ENCODE data around the gene CMYA5. TPM values are rescaled to one million over a fixed set of nuclear protein-coding genes. Genes with fewer than 3 reads are reported as not detected.

CMYA5 gene
- total RNA-seq, 1 experiment from 2014 or later: 0.81 TPM

- intact Hi-C loops (cut with micrococcal nuclease; ENCODE audit: unreplicated experiment): no loop called here
- no TSS peak for BruUV-seq (replicated peaks)
- Histone ChIP-seq H3K27ac (no peak overlapping the region), H3F3A (ENCODE audit: insufficient read depth, low read depth) (no peaks in the 10 kb centered on the region; the same call in 1 of the 2 replicates), H3K27me3 (ENCODE audit: insufficient read depth, low read depth) (peaks cover 26% of the 10 kb centered on the region; the same call in 1 of the 2 replicates), H3K9me2 (ENCODE audit: insufficient read depth) (no peaks in the 10 kb centered on the region), H3K36me3 (ENCODE audit: low read depth) (no peaks in the 10 kb centered on the region), H3K79me2 (ENCODE audit: low read depth) (no peaks in the 10 kb centered on the region), H2AFZ (no peak overlapping the region), H3K4me1 (replicated peaks; ENCODE audit: insufficient read depth) (no peaks in the 10 kb centered on the region), H4K20me1 (ENCODE audit: insufficient read depth) (no peaks in the 10 kb centered on the region), H3K9me3 (ENCODE audit: insufficient read depth, low read depth) (no peaks in the 10 kb centered on the region), H3K4me2 (no peak overlapping the region), H3K4me3 (no peak overlapping the region)
- ChIA-PET CTCF (no interaction called here), POLR2A (ENCODE audit: unreplicated experiment) (no interaction called here)
- no peak for DNase-seq
- TF ChIP-seq EZH2 (IDR thresholded peaks at IDR 0.05; ENCODE audit: low read depth) (no peak), CTCF (conservative IDR thresholded peaks at IDR 0.05) (no peak)
These were observed 38.8 kb downstream of the CMYA5 start for GRCh38 chr5:79728396-79728795.

- ChIA-PET POLR2A (ENCODE audit: unreplicated experiment) (no interaction called here), CTCF (no interaction called here)
- H3K27me3 ChIP-seq (ENCODE audit: insufficient read depth, low read depth): peaks cover 39% of the 10 kb centered on the region
These were observed 40.0 kb downstream of the CMYA5 start for GRCh38 chr5:79729679-79730078.

GRCh38 chr5:79730564-79730963 is 40.9 kb downstream of the CMYA5 start:
- H3K27ac ChIP-seq: no peak overlapping the region
- no peak overlapping the region for H3K4me2 ChIP-seq
- H3K4me3 ChIP-seq: no peak overlapping the region
- no peaks in the 10 kb centered on the region for H3K9me2 ChIP-seq (ENCODE audit: insufficient read depth)
- DNase-seq: no peak
- intact Hi-C loops (cut with micrococcal nuclease; ENCODE audit: unreplicated experiment): no loop called here
- H3K9me3 ChIP-seq (ENCODE audit: insufficient read depth, low read depth): no peaks in the 10 kb centered on the region
- no peaks in the 10 kb centered on the region for H3K4me1 ChIP-seq (replicated peaks; ENCODE audit: insufficient read depth)
- ChIA-PET CTCF (no interaction called here), POLR2A (ENCODE audit: unreplicated experiment) (no interaction called here)
- peaks cover 48% of the 10 kb centered on the region for H3K27me3 ChIP-seq (ENCODE audit: insufficient read depth, low read depth)
- no peaks in the 10 kb centered on the region for H3K79me2 ChIP-seq (ENCODE audit: low read depth)
- no TSS peak for BruUV-seq (replicated peaks)
- no peak overlapping the region for H2AFZ ChIP-seq
- TF ChIP-seq CTCF (conservative IDR thresholded peaks at IDR 0.05) (no peak), EZH2 (IDR thresholded peaks at IDR 0.05; ENCODE audit: low read depth) (no peak)
- no peaks in the 10 kb centered on the region for H4K20me1 ChIP-seq (ENCODE audit: insufficient read depth)
- no peaks in the 10 kb centered on the region for H3K36me3 ChIP-seq (ENCODE audit: low read depth)
- no peaks in the 10 kb centered on the region; the same call in 1 of the 2 replicates for H3F3A ChIP-seq (ENCODE audit: insufficient read depth, low read depth)

More at GRCh38 chr5:79729679-79730078, 40.0 kb downstream of the CMYA5 start:
- Histone ChIP-seq H4K20me1 (ENCODE audit: insufficient read depth) (no peaks in the 10 kb centered on the region), H3K4me3 (no peak overlapping the region), H3K27ac (no peak overlapping the region), H3K4me1 (replicated peaks; ENCODE audit: insufficient read depth) (no peaks in the 10 kb centered on the region), H3F3A (ENCODE audit: insufficient read depth, low read depth) (no peaks in the 10 kb centered on the region; the same call in 1 of the 2 replicates), H3K9me2 (ENCODE audit: insufficient read depth) (no peaks in the 10 kb centered on the region), H3K79me2 (ENCODE audit: low read depth) (no peaks in the 10 kb centered on the region), H3K9me3 (ENCODE audit: insufficient read depth, low read depth) (no peaks in the 10 kb centered on the region), H3K36me3 (ENCODE audit: low read depth) (no peaks in the 10 kb centered on the region), H2AFZ (no peak overlapping the region), H3K4me2 (no peak overlapping the region)
- intact Hi-C loops (cut with micrococcal nuclease; ENCODE audit: unreplicated experiment): no loop called here
- DNase-seq: no peak
- TF ChIP-seq EZH2 (IDR thresholded peaks at IDR 0.05; ENCODE audit: low read depth) (no peak), CTCF (conservative IDR thresholded peaks at IDR 0.05) (no peak)
- no TSS peak for BruUV-seq (replicated peaks)
